Measurements from ENCODE around the gene TRIM28.

- TF ChIP-seq CTCF (conservative IDR thresholded peaks at IDR 0.05 in 1 of 2, IDR thresholded peaks at IDR 0.05 in 1 of 2; ENCODE audit: low read depth in 1 of 2, low read length in 2 of 2) (no peak), EZH2 (IDR thresholded peaks at IDR 0.05; ENCODE audit: low read length, missing control alignments) (no peak)
These were observed 18.5 kb downstream of the TRIM28 start for GRCh38 chr19:58562122-58563033.
